ENCODE data around the gene SLAMF9.

DNA sequence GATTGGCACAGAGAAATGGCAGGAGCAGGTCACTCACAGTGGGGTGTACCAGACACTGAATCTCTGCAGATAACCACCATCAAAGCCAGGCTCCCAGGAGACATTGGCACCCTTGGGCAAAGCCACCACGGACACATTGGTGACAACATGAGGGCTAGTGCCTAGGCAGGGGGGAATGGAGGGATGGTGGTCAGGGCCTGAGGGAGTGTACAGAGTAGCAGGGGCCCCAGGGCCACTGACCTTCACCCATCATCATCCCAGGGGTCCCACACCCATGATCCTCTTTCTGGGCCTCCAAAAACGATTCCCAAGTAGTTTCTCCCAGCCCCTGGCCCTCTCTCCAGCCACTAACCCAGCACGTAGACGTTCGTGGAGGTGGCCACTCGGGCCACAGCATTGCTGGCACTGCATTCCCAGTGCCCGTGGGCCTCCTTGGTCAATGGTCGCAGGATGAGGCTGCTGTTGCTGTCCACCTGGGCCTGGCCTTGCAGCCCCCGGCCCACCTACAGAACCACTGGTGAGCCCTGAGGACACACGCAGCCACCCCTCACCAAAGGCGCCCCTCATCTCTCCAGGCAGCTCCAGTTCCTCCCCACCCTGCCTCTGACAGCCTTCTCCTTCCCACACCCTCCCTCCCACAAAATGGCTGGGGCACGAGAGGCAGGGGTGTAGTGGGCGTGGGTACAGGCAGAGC lies 22.8 kb downstream of the SLAMF9 start:
- TF ChIP-seq, protein P1, sequence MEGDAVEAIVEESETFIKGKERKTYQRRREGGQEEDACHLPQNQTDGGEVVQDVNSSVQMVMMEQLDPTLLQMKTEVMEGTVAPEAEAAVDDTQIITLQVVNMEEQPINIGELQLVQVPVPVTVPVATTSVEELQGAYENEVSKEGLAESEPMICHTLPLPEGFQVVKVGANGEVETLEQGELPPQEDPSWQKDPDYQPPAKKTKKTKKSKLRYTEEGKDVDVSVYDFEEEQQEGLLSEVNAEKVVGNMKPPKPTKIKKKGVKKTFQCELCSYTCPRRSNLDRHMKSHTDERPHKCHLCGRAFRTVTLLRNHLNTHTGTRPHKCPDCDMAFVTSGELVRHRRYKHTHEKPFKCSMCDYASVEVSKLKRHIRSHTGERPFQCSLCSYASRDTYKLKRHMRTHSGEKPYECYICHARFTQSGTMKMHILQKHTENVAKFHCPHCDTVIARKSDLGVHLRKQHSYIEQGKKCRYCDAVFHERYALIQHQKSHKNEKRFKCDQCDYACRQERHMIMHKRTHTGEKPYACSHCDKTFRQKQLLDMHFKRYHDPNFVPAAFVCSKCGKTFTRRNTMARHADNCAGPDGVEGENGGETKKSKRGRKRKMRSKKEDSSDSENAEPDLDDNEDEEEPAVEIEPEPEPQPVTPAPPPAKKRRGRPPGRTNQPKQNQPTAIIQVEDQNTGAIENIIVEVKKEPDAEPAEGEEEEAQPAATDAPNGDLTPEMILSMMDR (conservative IDR thresholded peaks at IDR 0.05; ENCODE audit: low read depth, low read length): no peak
- no peak for TF ChIP-seq EZH2 (IDR thresholded peaks at IDR 0.05; ENCODE audit: borderline replicate concordance, low read depth, low read length, poor library complexity, severe bottlenecking)
